ENCODE measurements around the gene BAIAP2.

Gene BAIAP2

DNA sequence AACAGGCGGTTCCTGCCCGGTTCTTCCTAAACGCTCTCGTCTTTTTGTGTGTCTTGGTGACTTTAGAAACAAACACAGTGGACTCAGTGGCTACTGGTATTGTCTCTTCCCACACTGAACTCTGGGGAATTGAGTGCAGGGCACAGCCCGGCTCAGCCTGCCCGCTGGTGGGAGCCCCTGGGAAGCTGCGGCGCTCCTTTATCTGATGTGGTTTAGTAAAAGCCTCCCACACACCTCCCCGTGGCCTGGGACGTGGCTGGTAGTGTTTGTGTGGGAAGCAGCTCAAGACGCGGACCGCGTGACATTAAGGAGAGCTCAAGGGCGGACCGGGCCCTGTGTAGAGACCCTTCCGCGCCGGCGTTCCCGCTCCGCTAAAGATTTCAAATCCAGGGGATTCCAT is 75.0 kb downstream of the BAIAP2 start:
- no peaks in the 10 kb centered on the region for H3K36me3 ChIP-seq (ENCODE audit: control insufficient read depth in 1 of 2, insufficient read depth in 2 of 2, low read length in 2 of 2)

DNA sequence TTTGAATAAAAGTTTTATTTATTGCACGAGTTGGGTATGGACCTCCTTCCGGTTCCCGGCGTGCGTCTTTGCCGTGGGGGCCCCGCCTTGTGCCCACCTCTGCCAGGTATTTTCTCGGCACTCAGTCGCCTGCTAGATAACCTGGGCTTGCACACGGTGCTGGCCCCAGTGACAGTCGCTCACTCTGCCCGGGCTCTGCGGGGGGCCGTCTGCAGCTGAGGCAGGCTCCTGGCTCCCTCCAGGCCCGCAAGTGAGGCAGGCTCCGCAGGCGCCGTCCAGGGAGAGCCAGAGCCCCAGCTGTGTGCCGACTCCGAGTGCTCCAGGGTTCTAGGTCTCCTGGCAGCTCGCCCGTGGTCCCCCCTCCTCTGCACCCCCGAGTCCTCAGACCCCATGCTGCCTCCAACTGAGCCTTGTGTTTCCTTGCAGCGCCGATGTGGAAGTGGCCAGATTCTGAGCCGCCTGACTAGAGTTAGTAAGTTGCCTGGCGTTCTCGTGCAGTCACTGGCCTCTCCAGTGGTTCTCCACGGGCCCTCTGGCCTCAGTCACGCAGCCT is 75.6 kb downstream of the BAIAP2 start:
- no peaks in the 10 kb centered on the region for H3K9me3 ChIP-seq (ENCODE audit: control insufficient read depth in 1 of 2, low read length in 2 of 2)
- H3K27me3 ChIP-seq (ENCODE audit: control insufficient read depth in 1 of 2, insufficient read depth in 2 of 2, low read length in 2 of 2) = no peaks in the 10 kb centered on the region
- peaks cover 0 to 16% of the 10 kb centered on the region in 2 donors for H3K4me1 ChIP-seq (ENCODE audit: control insufficient read depth in 1 of 2, insufficient read depth in 2 of 2, low read length in 2 of 2)
- no peak overlapping the region for H3K9ac ChIP-seq (ENCODE audit: low read depth in 1 of 2, low read length in 2 of 2)
- H3K36me3 ChIP-seq (ENCODE audit: control insufficient read depth in 1 of 2, insufficient read depth in 2 of 2, low read length in 2 of 2) = no peaks in the 10 kb centered on the region
- no peak overlapping the region for H3K27ac ChIP-seq (ENCODE audit: low read depth, low read length)
- H3K4me3 ChIP-seq (ENCODE audit: low read depth in 1 of 2, low read length in 2 of 2) = no peak overlapping the region

More for the DNA sequence above, 75.0 kb downstream of the BAIAP2 start:
- Histone ChIP-seq H3K9me3 (ENCODE audit: control insufficient read depth in 1 of 2, low read length in 2 of 2) (no peaks in the 10 kb centered on the region), H3K4me1 (ENCODE audit: control insufficient read depth in 1 of 2, insufficient read depth in 2 of 2, low read length in 2 of 2) (peaks cover 0 to 12% of the 10 kb centered on the region in 2 donors), H3K9ac (ENCODE audit: low read depth in 1 of 2, low read length in 2 of 2) (no peak overlapping the region), H3K27me3 (ENCODE audit: control insufficient read depth in 1 of 2, insufficient read depth in 2 of 2, low read length in 2 of 2) (no peaks in the 10 kb centered on the region), H3K27ac (ENCODE audit: low read depth, low read length) (no peak overlapping the region), H3K4me3 (ENCODE audit: low read depth in 1 of 2, low read length in 2 of 2) (no peak overlapping the region)

DNA sequence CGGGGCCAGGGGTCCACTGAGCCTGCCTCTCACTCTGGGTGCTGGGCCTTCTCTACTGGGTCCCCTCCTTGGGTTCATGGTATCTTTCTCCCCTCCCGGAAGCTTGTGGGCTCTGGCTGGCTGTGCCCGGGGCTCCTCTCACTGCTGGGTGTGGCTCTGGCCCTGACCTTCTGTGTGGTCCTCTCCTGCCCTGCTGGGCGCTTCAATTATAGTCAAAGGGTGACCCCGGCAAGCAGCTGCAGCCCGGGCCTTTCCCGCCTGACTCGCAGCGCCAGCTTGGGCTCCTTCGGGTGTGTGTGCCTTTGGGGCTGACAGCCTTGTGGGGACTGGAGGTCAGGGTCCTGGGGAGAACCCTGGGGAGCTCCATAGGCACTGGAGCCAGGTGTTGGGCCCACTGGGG is 76.1 kb downstream of the BAIAP2 start:
- Histone ChIP-seq H3K27me3 (ENCODE audit: control insufficient read depth in 1 of 2, insufficient read depth in 2 of 2, low read length in 2 of 2) (no peaks in the 10 kb centered on the region), H3K27ac (ENCODE audit: low read depth, low read length) (no peak overlapping the region), H3K4me3 (ENCODE audit: low read depth in 1 of 2, low read length in 2 of 2) (no peak overlapping the region), H3K9ac (ENCODE audit: low read depth in 1 of 2, low read length in 2 of 2) (no peak overlapping the region), H3K9me3 (ENCODE audit: control insufficient read depth in 1 of 2, low read length in 2 of 2) (no peaks in the 10 kb centered on the region), H3K4me1 (ENCODE audit: control insufficient read depth in 1 of 2, insufficient read depth in 2 of 2, low read length in 2 of 2) (peaks cover 0 to 16% of the 10 kb centered on the region in 2 donors), H3K36me3 (ENCODE audit: control insufficient read depth in 1 of 2, insufficient read depth in 2 of 2, low read length in 2 of 2) (no peaks in the 10 kb centered on the region)

DNA sequence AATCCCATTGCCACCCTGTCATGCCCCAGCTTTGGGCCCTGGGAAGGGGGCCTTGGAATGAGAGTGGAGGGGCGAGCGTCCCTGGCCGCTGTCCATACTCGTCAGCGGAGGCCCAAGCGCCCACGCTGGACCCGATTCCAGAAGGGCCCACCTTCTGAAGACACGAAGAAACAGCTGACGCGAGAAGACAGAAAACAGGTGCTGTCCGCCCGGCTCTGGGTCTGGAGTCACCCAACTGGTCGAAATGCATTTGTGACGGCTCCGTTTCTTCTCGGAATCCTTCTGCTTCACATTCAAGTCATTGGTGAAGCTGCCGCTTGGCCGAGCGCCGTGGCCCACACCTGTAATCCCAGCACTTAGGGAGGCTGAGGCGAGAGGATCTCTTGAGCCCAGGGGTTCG is 77.5 kb downstream of the BAIAP2 start:
- H3K27ac ChIP-seq (ENCODE audit: low read depth, low read length) = no peak overlapping the region
- no peaks in the 10 kb centered on the region for H3K9me3 ChIP-seq (ENCODE audit: control insufficient read depth in 1 of 2, low read length in 2 of 2)
- H3K27me3 ChIP-seq (ENCODE audit: control insufficient read depth in 1 of 2, insufficient read depth in 2 of 2, low read length in 2 of 2) = no peaks in the 10 kb centered on the region
- no peak overlapping the region for H3K9ac ChIP-seq (ENCODE audit: low read depth in 1 of 2, low read length in 2 of 2)
- peaks cover 0 to 5% of the 10 kb centered on the region in 2 donors for H3K36me3 ChIP-seq (ENCODE audit: control insufficient read depth in 1 of 2, insufficient read depth in 2 of 2, low read length in 2 of 2)
- H3K4me3 ChIP-seq (ENCODE audit: low read depth in 1 of 2, low read length in 2 of 2) = no peak overlapping the region
- peaks cover 0 to 16% of the 10 kb centered on the region in 2 donors for H3K4me1 ChIP-seq (ENCODE audit: control insufficient read depth in 1 of 2, insufficient read depth in 2 of 2, low read length in 2 of 2)

DNA sequence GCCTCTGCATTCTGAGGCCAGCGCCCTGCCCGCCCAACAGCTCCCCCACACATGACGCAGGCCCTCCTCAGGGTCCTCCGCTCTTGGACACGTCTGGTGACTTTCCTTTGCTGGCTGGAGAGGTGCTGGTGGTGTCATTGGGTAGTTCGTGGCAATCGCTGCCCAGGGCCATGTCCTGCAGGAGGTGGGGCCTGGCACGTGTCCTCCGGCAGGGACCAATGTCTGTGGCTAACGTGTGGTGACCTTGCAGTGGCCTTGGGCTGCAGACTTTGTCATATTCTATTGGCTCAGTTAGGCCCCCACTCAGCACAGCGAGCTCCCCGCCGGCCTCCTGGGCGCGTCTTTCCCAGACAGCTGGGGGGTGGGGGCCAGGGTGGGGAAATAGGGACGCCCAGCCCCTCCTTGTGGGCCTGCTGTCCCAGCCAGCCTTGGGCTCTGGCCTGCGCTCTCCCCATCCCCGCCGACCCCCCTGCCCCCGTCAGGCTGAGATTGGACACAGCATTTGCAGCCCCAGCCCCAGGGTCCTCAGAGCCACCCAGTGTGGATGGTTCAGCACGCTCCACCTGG is 78.3 kb downstream of the BAIAP2 start:
- Histone ChIP-seq H3K36me3 (ENCODE audit: control insufficient read depth in 1 of 2, insufficient read depth in 2 of 2, low read length in 2 of 2) (peaks cover 6 to 8% of the 10 kb centered on the region in 2 donors), H3K27me3 (ENCODE audit: control insufficient read depth in 1 of 2, insufficient read depth in 2 of 2, low read length in 2 of 2) (no peaks in the 10 kb centered on the region), H3K4me1 (ENCODE audit: control insufficient read depth in 1 of 2, insufficient read depth in 2 of 2, low read length in 2 of 2) (peaks cover 0 to 13% of the 10 kb centered on the region in 2 donors), H3K27ac (ENCODE audit: low read depth, low read length) (no peak overlapping the region), H3K9ac (ENCODE audit: low read depth in 1 of 2, low read length in 2 of 2) (no peak overlapping the region), H3K4me3 (ENCODE audit: low read depth in 1 of 2, low read length in 2 of 2) (no peak overlapping the region), H3K9me3 (ENCODE audit: control insufficient read depth in 1 of 2, low read length in 2 of 2) (no peaks in the 10 kb centered on the region)

DNA sequence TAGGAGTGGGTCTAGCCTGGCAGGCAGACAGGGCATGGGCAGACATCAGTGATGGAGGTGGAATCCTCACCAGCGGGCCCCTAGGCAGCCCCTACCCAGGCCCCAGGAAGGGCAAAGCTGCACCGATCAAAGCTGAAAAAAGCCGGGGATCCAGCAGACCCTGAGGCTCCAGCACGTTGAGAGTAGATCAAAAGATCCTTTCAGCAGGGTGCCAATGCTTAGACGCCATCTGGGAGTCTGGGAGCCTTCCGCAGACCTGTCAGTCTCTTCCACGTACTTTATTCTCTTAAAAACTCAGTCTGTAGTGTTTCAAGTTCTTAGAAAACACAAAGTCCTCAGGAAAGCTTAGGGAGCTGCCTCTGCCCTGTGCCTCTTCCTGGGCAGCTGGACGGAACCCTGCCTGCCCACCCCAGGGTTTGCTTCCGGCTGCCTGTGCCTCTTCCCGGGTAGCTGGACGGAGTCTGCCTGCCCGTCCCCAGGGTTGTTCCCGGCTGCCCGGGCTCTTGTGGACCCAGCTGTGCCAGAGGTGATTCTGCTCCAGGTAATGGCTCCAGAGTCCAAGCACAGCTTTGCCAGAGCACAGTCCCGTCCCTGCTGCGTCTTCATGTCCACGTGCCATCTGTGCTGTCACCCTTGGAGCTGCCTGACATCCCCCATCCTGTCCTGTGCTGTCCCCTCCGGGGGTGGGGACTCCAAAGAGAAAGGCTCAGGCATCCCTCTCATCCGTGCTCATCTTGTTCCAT is 79.6 kb downstream of the BAIAP2 start:
- Histone ChIP-seq H3K4me1 (ENCODE audit: control insufficient read depth in 1 of 2, insufficient read depth in 2 of 2, low read length in 2 of 2) (peaks cover 0 to 20% of the 10 kb centered on the region in 2 donors), H3K4me3 (ENCODE audit: low read depth in 1 of 2, low read length in 2 of 2) (no peak overlapping the region), H3K9me3 (ENCODE audit: control insufficient read depth in 1 of 2, low read length in 2 of 2) (no peaks in the 10 kb centered on the region), H3K27me3 (ENCODE audit: control insufficient read depth in 1 of 2, insufficient read depth in 2 of 2, low read length in 2 of 2) (no peaks in the 10 kb centered on the region), H3K9ac (ENCODE audit: low read depth in 1 of 2, low read length in 2 of 2) (no peak overlapping the region), H3K36me3 (ENCODE audit: control insufficient read depth in 1 of 2, insufficient read depth in 2 of 2, low read length in 2 of 2) (peaks cover 11 to 15% of the 10 kb centered on the region in 2 donors), H3K27ac (ENCODE audit: low read depth, low read length) (no peak overlapping the region)

DNA sequence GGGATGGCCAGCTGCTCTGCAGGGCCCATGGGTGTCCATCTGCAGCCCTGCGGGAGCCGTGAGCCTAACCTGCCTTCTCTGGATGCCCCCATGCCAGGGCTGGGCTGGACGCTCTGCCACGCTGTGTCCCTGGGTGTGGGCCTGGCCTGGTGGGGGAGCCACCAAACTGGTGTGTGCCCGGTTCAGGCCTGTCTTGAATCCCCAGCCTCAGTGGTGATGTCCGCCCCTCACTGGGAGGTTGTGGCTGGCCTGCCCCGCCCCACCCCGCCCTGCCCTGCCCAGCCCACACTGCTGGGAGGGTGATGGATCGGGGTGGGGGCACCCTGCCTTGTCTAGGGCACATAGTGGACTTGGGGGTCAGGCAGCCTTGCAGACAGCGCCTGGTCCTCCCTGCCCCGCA is 80.3 kb downstream of the BAIAP2 start:
- Histone ChIP-seq H3K36me3 (ENCODE audit: control insufficient read depth in 1 of 2, insufficient read depth in 2 of 2, low read length in 2 of 2) (peaks cover 11 to 15% of the 10 kb centered on the region in 2 donors), H3K4me3 (ENCODE audit: low read depth in 1 of 2, low read length in 2 of 2) (no peak overlapping the region), H3K4me1 (ENCODE audit: control insufficient read depth in 1 of 2, insufficient read depth in 2 of 2, low read length in 2 of 2) (peaks cover 0 to 20% of the 10 kb centered on the region in 2 donors), H3K27ac (ENCODE audit: low read depth, low read length) (peak overlapping the region; percentile 6), H3K9me3 (ENCODE audit: control insufficient read depth in 1 of 2, low read length in 2 of 2) (no peaks in the 10 kb centered on the region), H3K27me3 (ENCODE audit: control insufficient read depth in 1 of 2, insufficient read depth in 2 of 2, low read length in 2 of 2) (no peaks in the 10 kb centered on the region), H3K9ac (ENCODE audit: low read depth in 1 of 2, low read length in 2 of 2) (no peak overlapping the region)

DNA sequence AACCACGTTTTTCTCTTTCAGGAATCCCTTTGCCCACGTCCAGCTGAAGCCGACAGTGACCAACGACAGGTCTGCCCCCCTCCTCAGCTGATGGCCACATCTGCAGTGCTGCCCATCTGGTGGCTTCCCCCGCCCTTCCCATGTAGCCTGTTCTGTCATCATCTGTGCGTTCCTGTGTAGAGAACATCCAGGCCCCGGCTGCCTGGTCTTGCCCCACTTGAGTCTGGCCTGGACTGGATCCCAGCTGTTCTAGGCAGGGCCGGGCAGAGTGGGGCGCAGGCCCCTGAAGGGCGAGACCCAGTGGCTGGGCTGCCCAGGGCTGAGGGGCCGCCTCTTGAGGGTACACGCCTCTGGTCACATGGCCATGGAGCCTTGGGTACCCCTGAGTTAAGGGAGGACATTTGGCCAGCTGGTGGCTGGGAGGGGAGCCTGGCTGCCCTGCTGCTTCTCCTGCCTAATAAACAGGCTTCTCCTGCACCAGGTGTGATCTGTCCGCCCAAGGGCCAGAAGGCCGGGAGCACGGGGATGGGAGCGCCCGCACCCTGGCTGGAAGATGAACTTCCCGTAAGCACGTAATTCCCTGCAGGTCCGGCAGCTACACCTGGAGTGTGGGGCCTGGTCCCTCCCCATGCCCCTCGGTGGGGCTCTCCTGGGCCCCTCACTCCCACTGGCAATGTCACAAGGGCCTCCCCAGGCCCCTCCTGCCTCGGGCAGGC is 81.0 kb downstream of the BAIAP2 start:
- Histone ChIP-seq H3K4me1 (ENCODE audit: control insufficient read depth in 1 of 2, insufficient read depth in 2 of 2, low read length in 2 of 2) (peaks cover 0 to 20% of the 10 kb centered on the region in 2 donors), H3K27ac (ENCODE audit: low read depth, low read length) (no peak overlapping the region), H3K9ac (ENCODE audit: low read depth in 1 of 2, low read length in 2 of 2) (no peak overlapping the region), H3K27me3 (ENCODE audit: control insufficient read depth in 1 of 2, insufficient read depth in 2 of 2, low read length in 2 of 2) (no peaks in the 10 kb centered on the region), H3K36me3 (ENCODE audit: control insufficient read depth in 1 of 2, insufficient read depth in 2 of 2, low read length in 2 of 2) (peaks cover 11 to 16% of the 10 kb centered on the region in 2 donors), H3K4me3 (ENCODE audit: low read depth in 1 of 2, low read length in 2 of 2) (no peak overlapping the region), H3K9me3 (ENCODE audit: control insufficient read depth in 1 of 2, low read length in 2 of 2) (no peaks in the 10 kb centered on the region)

DNA sequence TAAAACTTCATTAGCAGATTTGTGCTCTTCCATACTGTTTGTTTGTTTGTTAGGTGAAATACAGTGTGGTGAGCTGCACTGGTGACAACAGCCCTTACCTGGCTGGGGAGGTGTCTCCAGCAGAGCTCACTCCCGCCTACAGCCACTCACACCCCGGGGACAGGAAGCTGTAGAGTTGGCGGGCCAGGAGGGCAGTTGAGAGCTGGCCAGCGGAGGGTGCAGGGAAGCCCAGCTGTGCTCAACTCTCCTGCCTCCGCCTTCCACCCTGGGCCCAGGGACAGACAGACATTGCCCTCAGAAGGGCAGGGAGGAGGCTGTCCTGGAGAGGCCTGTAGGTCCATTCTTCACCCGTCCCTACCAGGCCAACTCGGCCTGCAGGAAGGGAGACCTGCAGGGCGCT is 81.8 kb downstream of the BAIAP2 start:
- Histone ChIP-seq H3K27me3 (ENCODE audit: control insufficient read depth in 1 of 2, insufficient read depth in 2 of 2, low read length in 2 of 2) (no peaks in the 10 kb centered on the region), H3K36me3 (ENCODE audit: control insufficient read depth in 1 of 2, insufficient read depth in 2 of 2, low read length in 2 of 2) (peaks cover 15 to 19% of the 10 kb centered on the region in 2 donors), H3K27ac (ENCODE audit: low read depth, low read length) (no peak overlapping the region), H3K4me3 (ENCODE audit: low read depth in 1 of 2, low read length in 2 of 2) (no peak overlapping the region), H3K4me1 (ENCODE audit: control insufficient read depth in 1 of 2, insufficient read depth in 2 of 2, low read length in 2 of 2) (peaks cover 0 to 20% of the 10 kb centered on the region in 2 donors), H3K9me3 (ENCODE audit: control insufficient read depth in 1 of 2, low read length in 2 of 2) (no peaks in the 10 kb centered on the region), H3K9ac (ENCODE audit: low read depth in 1 of 2, low read length in 2 of 2) (no peak overlapping the region)

DNA sequence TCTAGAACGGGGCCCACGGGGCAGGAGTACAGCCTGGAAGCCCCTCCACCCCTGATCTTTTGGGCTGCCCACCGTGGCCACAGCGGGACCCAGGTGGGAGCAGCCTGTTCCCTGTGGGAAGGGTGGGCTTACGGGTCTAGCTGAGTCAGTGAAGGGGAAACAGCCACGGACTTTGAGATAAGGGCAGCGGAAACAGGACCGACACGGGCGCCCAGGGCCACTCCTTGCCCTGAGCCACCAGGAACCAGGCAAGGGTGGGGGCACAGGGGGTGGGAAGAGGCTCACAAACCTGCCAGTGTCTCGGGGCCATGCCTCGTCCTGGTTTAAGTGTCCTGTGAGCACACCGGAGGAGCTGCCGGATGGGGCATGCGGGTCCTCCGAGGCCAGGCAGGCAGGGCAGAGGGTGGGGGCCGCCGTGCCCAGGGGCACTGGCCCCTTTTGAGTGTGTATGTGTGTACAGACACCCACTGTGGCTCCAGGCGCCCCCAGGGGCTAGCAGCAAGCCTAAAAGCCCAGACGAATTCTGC is 82.8 kb downstream of the BAIAP2 start:
- H3K4me1 ChIP-seq (ENCODE audit: control insufficient read depth in 1 of 2, insufficient read depth in 2 of 2, low read length in 2 of 2) = peaks cover 0 to 20% of the 10 kb centered on the region in 2 donors
- H3K27me3 ChIP-seq (ENCODE audit: control insufficient read depth in 1 of 2, insufficient read depth in 2 of 2, low read length in 2 of 2) = no peaks in the 10 kb centered on the region
- H3K4me3 ChIP-seq (ENCODE audit: low read depth in 1 of 2, low read length in 2 of 2) = no peak overlapping the region
- peaks cover 15 to 21% of the 10 kb centered on the region in 2 donors for H3K36me3 ChIP-seq (ENCODE audit: control insufficient read depth in 1 of 2, insufficient read depth in 2 of 2, low read length in 2 of 2)
- H3K9ac ChIP-seq (ENCODE audit: low read depth in 1 of 2, low read length in 2 of 2) = no peak overlapping the region
- H3K9me3 ChIP-seq (ENCODE audit: control insufficient read depth in 1 of 2, low read length in 2 of 2) = no peaks in the 10 kb centered on the region
- no peak overlapping the region for H3K27ac ChIP-seq (ENCODE audit: low read depth, low read length)

Data from duodenal mucosa (tissue), 2 donors.